ENCODE data around the gene TRMT13. TPM values are rescaled to one million over a fixed set of nuclear protein-coding genes. Genes with fewer than 3 reads are reported as not detected.

Gene TRMT13
- total and polyA plus RNA-seq, 9 of the 15 experiments (the other 6 are each of a cell fraction or from before 2014, with no cell fraction given): 18.7 to 33.0 (median 28.9) TPM

- FAIRE-seq (no peak), DNase-seq (ENCODE audit: extremely low read depth in 1 of 4, low spot score in 3 of 4) (peak in 1 of 4 experiments; percentile 5), ATAC-seq (no peak)
- no peak overlapping the region for H3K4me3 ChIP-seq
- no peaks in the 10 kb centered on the region for H3K79me2 ChIP-seq (ENCODE audit: control insufficient read depth, insufficient read depth, low read length)
- TF ChIP-seq SMARCA4 (IDR thresholded peaks at IDR 0.05) (no peak), E2F1 (CRISPR knock-in tag; IDR thresholded peaks at IDR 0.05) (no peak), TOE1 (IDR thresholded peaks at IDR 0.05; ENCODE audit: borderline replicate concordance) (no peak), TOE1 (CRISPR knock-in tag; IDR thresholded peaks at IDR 0.05; ENCODE audit: borderline replicate concordance, low read depth) (no peak), NFYB (IDR thresholded peaks at IDR 0.05; ENCODE audit: extremely low read depth, insufficient read length) (no peak), THRB (CRISPR knock-in tag; conservative IDR thresholded peaks at IDR 0.05) (no peak), ELF1 (tag; IDR thresholded peaks at IDR 0.05) (no peak), SMARCE1 (IDR thresholded peaks at IDR 0.05) (no peak), PCBP1 (IDR thresholded peaks at IDR 0.05; ENCODE audit: low read depth, low read length, poor library complexity, severe bottlenecking) (no peak)
- H3K27me3 ChIP-seq (ENCODE audit: control insufficient read depth in 2 of 2, insufficient read depth in 2 of 2, low read length in 2 of 2): no peaks in the 10 kb centered on the region
- BruUV-seq (replicated peaks): no TSS peak
- no peaks in the 10 kb centered on the region for H4K20me1 ChIP-seq (replicated peaks; ENCODE audit: control insufficient read depth, insufficient read depth, low read length)
- H2AFZ ChIP-seq (ENCODE audit: low read depth, low read length): no peak overlapping the region
- intact Hi-C loops (cut with micrococcal nuclease): no loop called here
- no peak overlapping the region for H3K27ac ChIP-seq (ENCODE audit: extremely low read depth, low read depth, low read length)
- in situ Hi-C loops (cut with MboI): no loop called here
- ChIA-PET POLR2A (interaction anchor here (0.6 kb wide), 1 partner anchor 178 kb away, joined by 3 read pairs; no protein-coding TSS in a partner anchor), CTCF (ENCODE audit: low intra/inter-chr PET ratio) (no interaction called here)
- no peaks in the 10 kb centered on the region for H3K9me3 ChIP-seq (replicated peaks; ENCODE audit: control insufficient read depth, insufficient read depth, low read depth, low read length)
- no peaks in the 10 kb centered on the region for H3K9me1 ChIP-seq (ENCODE audit: control insufficient read depth, insufficient read depth, low read length)
- H3K4me2 ChIP-seq (ENCODE audit: insufficient read depth, low read length): no peak overlapping the region
- 0% methylated on average over 1 of the region's 1 CpG for WGBS (ENCODE audit: insufficient coverage, low coverage, missing lambda C conversion rate)
- H3K36me3 ChIP-seq (ENCODE audit: control insufficient read depth, insufficient read depth, low read length): peaks cover 4% of the 10 kb centered on the region; the same call in 1 of the 3 replicates
- no peaks in the 10 kb centered on the region for H3K4me1 ChIP-seq (replicated peaks in 1 of 2; ENCODE audit: control insufficient read depth in 2 of 2, insufficient read depth in 2 of 2, low read length in 2 of 2)
- no peak overlapping the region for H3K9ac ChIP-seq (ENCODE audit: insufficient read depth in 1 of 2, low read depth in 2 of 2, low read length in 2 of 2)
These were observed 51.6 kb downstream of the TRMT13 start for GRCh38 chr1:100184536-100184935.

Measured in K562 (cell line).